ENCODE results near the gene TNFRSF18. TPM values are rescaled to one million over a fixed set of nuclear protein-coding genes. Genes with fewer than 3 reads are reported as not detected.

The TNFRSF18 gene
- total and polyA plus RNA-seq, 10 of the 15 experiments (the other 5 are each of a cell fraction or from before 2014, with no cell fraction given), result 0.18 to 7.5 (median 1.5) TPM; not detected in 1

- TF ChIP-seq ELK1 (IDR thresholded peaks at IDR 0.05; ENCODE audit: low read depth, low read length), result no peak
- no peak for TF ChIP-seq CHD2 (IDR thresholded peaks at IDR 0.05; ENCODE audit: borderline replicate concordance, low read depth, low read length)
- no peak for TF ChIP-seq HDAC6 (IDR thresholded peaks at IDR 0.05; ENCODE audit: unreplicated experiment)
- no peak for TF ChIP-seq PBX3 (IDR thresholded peaks at IDR 0.05; ENCODE audit: insufficient replicate concordance, low read depth, low read length)
- no peak for TF ChIP-seq CEBPB (IDR thresholded peaks at IDR 0.05; ENCODE audit: borderline replicate concordance in 1 of 2, low read depth in 2 of 2, low read length in 2 of 2)
- TF ChIP-seq SMARCA5 (IDR thresholded peaks at IDR 0.05), result peak; percentile 2; the same call in 1 of the 2 replicates
- no peak for TF ChIP-seq SMC3 (IDR thresholded peaks at IDR 0.05; ENCODE audit: borderline replicate concordance, low read length)
- no peak for TF ChIP-seq MTA3 (IDR thresholded peaks at IDR 0.05; ENCODE audit: borderline replicate concordance, low read length)
- TF ChIP-seq NRF1 (conservative IDR thresholded peaks at IDR 0.05; ENCODE audit: low read depth, low read length), result peak; percentile 54
- TF ChIP-seq POLR2A (IDR thresholded peaks at IDR 0.05; ENCODE audit: low read depth, low read length), result peak; percentile 80
- TF ChIP-seq MAX (IDR thresholded peaks at IDR 0.05; ENCODE audit: low read depth, low read length), result peak; percentile 97
- TF ChIP-seq SREBF1 (IDR thresholded peaks at IDR 0.05; ENCODE audit: low read length), result no peak
- TF ChIP-seq HDGF (IDR thresholded peaks at IDR 0.05), result 0 out of 2 replicates have a peak, but pooled peaks have one; percentile 26
- TF ChIP-seq JUNB (IDR thresholded peaks at IDR 0.05), result no peak
- TF ChIP-seq EGR1 (IDR thresholded peaks at IDR 0.05; ENCODE audit: borderline replicate concordance in 1 of 2, low read depth in 2 of 2, low read length in 2 of 2), result 0 out of 3 replicates have a peak, but pooled peaks of 1 of the 2 experiments have one; percentile 22
- no peak for TF ChIP-seq ZNF217 (IDR thresholded peaks at IDR 0.05)
- TF ChIP-seq SP1 (IDR thresholded peaks at IDR 0.05; ENCODE audit: low read depth, low read length), result peak; percentile 62
- no peak for TF ChIP-seq ZBTB4 (CRISPR knock-in tag; IDR thresholded peaks at IDR 0.05)
- TF ChIP-seq POLR2AphosphoS5 (IDR thresholded peaks at IDR 0.05; ENCODE audit: low read length), result peak; percentile 62
- TF ChIP-seq CBFB (IDR thresholded peaks at IDR 0.05; ENCODE audit: low read depth), result peak; percentile 49; the same call in 1 of the 2 replicates
- peak; percentile 49; the same call in 1 of the 2 replicates for TF ChIP-seq ATF3 (IDR thresholded peaks at IDR 0.05; ENCODE audit: borderline replicate concordance, extremely low read depth, low read depth, low read length)
- TF ChIP-seq MXI1 (IDR thresholded peaks at IDR 0.05; ENCODE audit: low read depth, low read length), result peak; percentile 89
- TF ChIP-seq E4F1 (IDR thresholded peaks at IDR 0.05; ENCODE audit: borderline replicate concordance, partially characterized antibody), result no peak
Measured at GRCh38 chr1:1250786-1251284, 44.4 kb upstream of the TNFRSF18 start (continued).
